Testis (tissue), 3 donors: ENCODE results near the gene CDPF1. TPM values are rescaled to one million over a fixed set of nuclear protein-coding genes. Genes with fewer than 3 reads are reported as not detected.

ENCODE experiments used
- DNase-seq: peaks from one replicate; pipeline ENCODE4 v3.0.0-alpha.2; 2019
- H3K27ac ChIP-seq, 2 donors: fragments of 200-600 bp; sonication (generic); one replicate each; pipeline ENCODE4 v1.5.1; 2019
- H3K27me3 ChIP-seq: fragments of 200-600 bp; sonication (generic); one replicate; pipeline ENCODE4 v1.5.1; 2019
- H3K36me3 ChIP-seq: fragments of 200-600 bp; sonication (generic); one replicate; pipeline ENCODE4 v1.5.1; 2017; ENCODE audit warnings: low read depth; ENCODE audit errors: missing control alignments
- H3K4me1 ChIP-seq: fragments of 200-600 bp; sonication (generic); one replicate; pipeline ENCODE4 v1.5.1; 2019
- H3K4me3 ChIP-seq, 2 donors: fragments of 200-600 bp; sonication (generic); one replicate each; pipeline ENCODE4 v1.5.1; 2017 to 2019
- H3K9me3 ChIP-seq: fragments of 200-600 bp; sonication (generic); one replicate; pipeline ENCODE4 v1.5.1; 2017
- POLR2A ChIP-seq: fragments of 450-650 bp; IDR thresholded peaks from one replicate; pipeline ENCODE4 v1.6.1; 2017; ENCODE audit warnings: antibody characterized with exemption, mild to moderate bottlenecking, moderate library complexity
- WGBS, 2 donors: methylation state at CpG; one replicate each; pipeline ENCODE4 v1.1.5; 2018; 5-methylcytosine and 5-hydroxymethylcytosine counted together
- intact Hi-C: fragments of 100-400 bp; cut with DNase I; formaldehyde crosslinking; loops from one replicate; pipeline ENCODE4 v1.15.1; 2023; ENCODE audit warnings: low total_unique reads
- polyA plus RNA-seq: library from polyadenylated mRNA; stranded (reverse); fragments of 350-450 nt; fragmentation: Illumina TruSeq; extraction: RNeasy Lipid Tissue Mini Kit (QIAGEN cat#74804); gene quantifications from one replicate; pipeline ENCODE4 v1.2.3, GENCODE V29; 2014; ENCODE audit warnings: low read depth, low replicate concordance; ENCODE audit not compliant: insufficient read depth
- total RNA-seq, 2 donors: library from RNA; depleted of rRNA; stranded (reverse); fragments of >200 nt; gene quantifications; one replicate each; pipeline ENCODE4 v1.2.3, GENCODE V29; 2016
- TF ChIP-seq, protein P1 (sequence below), 3 experiments: fragments of 450-650 bp in 2 of 3; fragments of 200-600 bp in 1 of 3; sonication (generic) in 1 of 3; IDR thresholded peaks; one replicate each; pipeline ENCODE4 v1.5.1; 2016 to 2019; ENCODE audit warnings: antibody characterized with exemption in 3 of 3, mild to moderate bottlenecking in 2 of 3, moderate library complexity in 1 of 3

The CDPF1 gene
- total and polyA plus RNA-seq, 3 donors from 2014 or later = 6.0 to 12.2 (median 11.0) TPM

- TF ChIP-seq, protein P1, sequence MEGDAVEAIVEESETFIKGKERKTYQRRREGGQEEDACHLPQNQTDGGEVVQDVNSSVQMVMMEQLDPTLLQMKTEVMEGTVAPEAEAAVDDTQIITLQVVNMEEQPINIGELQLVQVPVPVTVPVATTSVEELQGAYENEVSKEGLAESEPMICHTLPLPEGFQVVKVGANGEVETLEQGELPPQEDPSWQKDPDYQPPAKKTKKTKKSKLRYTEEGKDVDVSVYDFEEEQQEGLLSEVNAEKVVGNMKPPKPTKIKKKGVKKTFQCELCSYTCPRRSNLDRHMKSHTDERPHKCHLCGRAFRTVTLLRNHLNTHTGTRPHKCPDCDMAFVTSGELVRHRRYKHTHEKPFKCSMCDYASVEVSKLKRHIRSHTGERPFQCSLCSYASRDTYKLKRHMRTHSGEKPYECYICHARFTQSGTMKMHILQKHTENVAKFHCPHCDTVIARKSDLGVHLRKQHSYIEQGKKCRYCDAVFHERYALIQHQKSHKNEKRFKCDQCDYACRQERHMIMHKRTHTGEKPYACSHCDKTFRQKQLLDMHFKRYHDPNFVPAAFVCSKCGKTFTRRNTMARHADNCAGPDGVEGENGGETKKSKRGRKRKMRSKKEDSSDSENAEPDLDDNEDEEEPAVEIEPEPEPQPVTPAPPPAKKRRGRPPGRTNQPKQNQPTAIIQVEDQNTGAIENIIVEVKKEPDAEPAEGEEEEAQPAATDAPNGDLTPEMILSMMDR (IDR thresholded peaks at IDR 0.05) = no peak
- TF ChIP-seq POLR2A = no peak
- DNase-seq = no peak
- Histone ChIP-seq H3K27me3 (no peaks in the 10 kb centered on the region), H3K4me3 (no peak overlapping the region), H3K4me1 (no peaks in the 10 kb centered on the region), H3K27ac (no peak overlapping the region), H3K9me3 (no peaks in the 10 kb centered on the region), H3K36me3 (no peaks in the 10 kb centered on the region)
- 85% methylated on average over 5 of the region's 7 CpGs; no CpG with 5 or more reads in 1 of the 2 donors for WGBS, 2 donors
- intact Hi-C loops = no loop called here
Observed at GRCh38 chr22:46288846-46289243, 38.8 kb upstream of the CDPF1 start.

DNA sequence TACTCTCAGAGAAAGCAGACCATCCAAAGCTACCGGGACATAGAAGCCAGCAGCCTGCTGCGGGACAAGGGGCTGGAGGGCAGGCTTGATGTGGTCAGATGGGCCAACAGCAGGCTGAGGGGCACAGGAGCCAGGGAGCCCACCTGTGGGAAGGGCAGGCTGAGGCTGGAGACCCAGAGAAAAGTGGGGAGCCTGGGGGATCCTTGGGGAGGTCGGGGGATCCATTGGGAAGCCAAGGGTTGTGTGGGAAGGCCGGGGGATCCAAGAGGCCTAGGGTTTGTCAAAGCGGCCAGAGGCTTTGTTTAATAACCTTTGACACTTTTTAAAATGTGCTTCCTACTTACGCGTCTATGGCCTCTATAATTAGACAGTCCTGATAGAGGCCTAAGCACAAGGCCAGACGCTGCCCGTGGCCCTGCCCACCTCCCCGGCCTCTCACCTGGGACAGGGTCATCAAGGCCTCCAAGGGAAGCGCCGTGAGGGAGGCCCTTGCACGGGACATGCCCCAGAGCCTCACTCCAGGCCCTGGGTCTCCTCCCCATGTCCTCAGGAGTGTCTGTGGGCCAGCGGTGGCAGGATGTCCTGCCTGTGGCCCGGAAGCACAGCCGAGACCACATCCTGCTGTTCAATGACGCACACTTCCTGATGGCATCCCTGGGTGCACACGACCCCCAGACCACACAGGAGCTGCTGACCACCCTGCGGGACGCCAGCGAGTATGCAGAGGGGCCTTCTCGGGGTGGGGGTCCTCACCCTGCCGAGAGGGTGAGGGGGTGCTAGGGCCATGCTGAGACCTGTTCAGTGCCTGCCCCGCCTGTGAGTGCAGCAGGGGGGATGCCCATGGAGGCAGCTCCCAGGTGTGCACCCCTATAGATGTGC is 38.0 kb upstream of the CDPF1 start:
- WGBS, 2 donors = 74 to 88% methylated on average over 21 to 23 of the region's 24 CpGs
- intact Hi-C loops = no loop called here
- Histone ChIP-seq H3K27me3 (no peaks in the 10 kb centered on the region), H3K9me3 (no peaks in the 10 kb centered on the region), H3K4me1 (no peaks in the 10 kb centered on the region), H3K27ac (no peak overlapping the region), H3K36me3 (no peaks in the 10 kb centered on the region), H3K4me3 (no peak overlapping the region)
- DNase-seq = no peak
- no peak for TF ChIP-seq POLR2A
- TF ChIP-seq, protein P1 (IDR thresholded peaks at IDR 0.05) = no peak

GRCh38 chr22:46286941-46287872 is 37.1 kb upstream of the CDPF1 start:
- no peaks in the 10 kb centered on the region for H3K36me3 ChIP-seq
- WGBS, 2 donors = 89 to 95% methylated on average over 8 to 15 of the region's 15 CpGs
- H3K27ac ChIP-seq = no peak overlapping the region
- no peak for DNase-seq
- intact Hi-C loops = no loop called here
- no peaks in the 10 kb centered on the region for H3K9me3 ChIP-seq
- no peak overlapping the region for H3K4me3 ChIP-seq
- no peaks in the 10 kb centered on the region for H3K27me3 ChIP-seq
- TF ChIP-seq, protein P1 (IDR thresholded peaks at IDR 0.05) = no peak
- no peak for TF ChIP-seq POLR2A
- H3K4me1 ChIP-seq = no peaks in the 10 kb centered on the region

- Histone ChIP-seq H3K4me1 (no peaks in the 10 kb centered on the region), H3K9me3 (no peaks in the 10 kb centered on the region), H3K27me3 (no peaks in the 10 kb centered on the region), H3K4me3 (no peak overlapping the region), H3K27ac (no peak overlapping the region), H3K36me3 (no peaks in the 10 kb centered on the region)
- WGBS, 2 donors = 95 to 98% methylated on average over 3 of the region's 3 CpGs
- no peak for DNase-seq
- TF ChIP-seq, protein P1 (IDR thresholded peaks at IDR 0.05) = no peak
- no peak for TF ChIP-seq POLR2A
- intact Hi-C loops = no loop called here
Observed at GRCh38 chr22:46286006-46286405, 35.9 kb upstream of the CDPF1 start.
